SKM-1 treated with dmso at 0.1 percent for 144 hours (cell line): Measurements from ENCODE around the gene CMBL.
"Not testable (repeated sequence)": the region's sequence is repeated elsewhere in the genome, so short reads cannot be mapped to it uniquely, and the experiment has no call there.

ENCODE experiments used
- DNase-seq: peaks from one replicate; lab custom pipeline; 2025; ENCODE audit not compliant: unreplicated experiment; lab: John Stamatoyannopoulos, UW

CMBL gene

GRCh38 chr5:10310835-10311570, 3.3 kb upstream of the CMBL start:
- not testable (repeated sequence) for DNase-seq

- no peak for DNase-seq
Observed at GRCh38 chr5:10310066-10310779, 2.5 kb upstream of the CMBL start.

GRCh38 chr5:10308844-10309243, 1.1 kb upstream of the CMBL start:
- no peak for DNase-seq

- no peak for DNase-seq
Observed at GRCh38 chr5:10306806-10307205, 896 bp downstream of the CMBL start.

- no peak for DNase-seq
Observed at GRCh38 chr5:10306114-10306513, 1.6 kb downstream of the CMBL start.

GRCh38 chr5:10304932-10305331, 2.8 kb downstream of the CMBL start:
- no peak for DNase-seq

- no peak for DNase-seq
Observed at GRCh38 chr5:10303699-10304170, 4.0 kb downstream of the CMBL start.

GRCh38 chr5:10303201-10303600, 4.5 kb downstream of the CMBL start:
- no peak for DNase-seq

GRCh38 chr5:10301842-10302610, 5.7 kb downstream of the CMBL start:
- DNase-seq, result no peak

GRCh38 chr5:10301266-10301665, 6.4 kb downstream of the CMBL start:
- DNase-seq, result no peak

- DNase-seq, result no peak
Observed at GRCh38 chr5:10300246-10300645, 7.5 kb downstream of the CMBL start.

GRCh38 chr5:10297646-10298204, 10.0 kb downstream of the CMBL start:
- no peak for DNase-seq

GRCh38 chr5:10295619-10296326, 11.9 kb downstream of the CMBL start:
- no peak for DNase-seq

GRCh38 chr5:10293907-10294662, 13.6 kb downstream of the CMBL start:
- no peak for DNase-seq

GRCh38 chr5:10291692-10292339, 15.9 kb downstream of the CMBL start:
- DNase-seq, result no peak

- no peak for DNase-seq
Observed at GRCh38 chr5:10290438-10290837, 17.3 kb downstream of the CMBL start.

- no peak for DNase-seq
Observed at GRCh38 chr5:10289991-10290390, 17.7 kb downstream of the CMBL start.

- DNase-seq, result no peak
Observed at GRCh38 chr5:10289353-10289752, 18.3 kb downstream of the CMBL start.

- no peak for DNase-seq
Observed at GRCh38 chr5:10288592-10289219, 19.0 kb downstream of the CMBL start.
